Large intestine (tissue), 3 donors: ENCODE results near the gene SLC16A13. TPM values are rescaled to one million over a fixed set of nuclear protein-coding genes. Genes with fewer than 3 reads are reported as not detected.

ENCODE experiments used
- DNase-seq, 2 donors: peaks; one replicate each; pipeline versions ENCODE4 v3.0.0 to v3.0.0-alpha.2; 2013
- H3K27ac ChIP-seq: one replicate; pipeline ENCODE4 v1.5.1; 2013; ENCODE audit warnings: low read length
- H3K27me3 ChIP-seq: 2 replicates; pipeline ENCODE4 v1.6.1; 2013; ENCODE audit warnings: low read length; ENCODE audit not compliant: control insufficient read depth, insufficient read depth
- H3K36me3 ChIP-seq: 2 replicates; pipeline ENCODE4 v1.6.1; 2013; ENCODE audit warnings: low read length; ENCODE audit not compliant: control insufficient read depth, insufficient read depth
- H3K4me1 ChIP-seq: one replicate; pipeline ENCODE4 v1.6.1; 2013; ENCODE audit warnings: low read length; ENCODE audit not compliant: control insufficient read depth, insufficient read depth
- H3K4me3 ChIP-seq: one replicate; pipeline ENCODE4 v1.5.1; 2013; ENCODE audit warnings: low read length
- H3K9me3 ChIP-seq: one replicate; pipeline ENCODE4 v1.6.1; 2013; ENCODE audit warnings: mild to moderate bottlenecking, low read depth, low read length, moderate library complexity; ENCODE audit not compliant: control insufficient read depth
- WGBS: methylation state at CpG from one replicate; pipeline ENCODE4 v1.1.5; 2013; ENCODE audit warnings: low lambda C conversion rate; ENCODE audit not compliant: insufficient coverage; 5-methylcytosine and 5-hydroxymethylcytosine counted together
- polyA plus RNA-seq: library from polyadenylated mRNA; unstranded; fragments of 120-200 nt; gene quantifications from one replicate; pipeline ENCODE4 v1.2.1, GENCODE V29; 2013

Gene SLC16A13
- polyA plus RNA-seq, 1 donor: 16.9 TPM

DNA sequence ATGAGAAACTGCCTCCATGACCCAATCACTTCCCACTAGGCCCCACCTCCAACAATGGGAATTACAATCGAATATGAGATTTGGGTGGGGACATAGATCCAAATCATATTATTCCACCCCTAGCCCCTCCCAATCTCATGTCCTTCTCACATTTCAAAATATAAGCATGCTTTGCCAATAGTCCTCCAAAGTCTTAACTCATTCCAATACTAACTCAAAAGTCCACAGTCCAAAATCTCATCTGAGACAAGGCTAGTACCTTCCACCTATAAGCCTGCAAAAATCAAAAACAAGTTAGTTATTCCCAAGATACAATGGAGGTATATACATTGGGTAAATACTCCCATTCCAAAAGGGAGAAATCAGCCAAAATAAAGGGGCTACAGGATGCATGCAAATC is 31.4 kb downstream of the SLC16A13 start:
- no CpG with 5 or more reads among the region's 1 CpG for WGBS
- Histone ChIP-seq H3K4me1 (no peaks in the 10 kb centered on the region), H3K27me3 (peaks cover 2% of the 10 kb centered on the region), H3K4me3 (no peak overlapping the region), H3K36me3 (no peaks in the 10 kb centered on the region), H3K27ac (no peak overlapping the region), H3K9me3 (peaks cover 3% of the 10 kb centered on the region)
- no peak for DNase-seq

GRCh38 chr17:7068268-7068667 is 32.5 kb downstream of the SLC16A13 start:
- Histone ChIP-seq H3K36me3 (no peaks in the 10 kb centered on the region), H3K9me3 (peaks cover 3% of the 10 kb centered on the region), H3K27me3 (peaks cover 2% of the 10 kb centered on the region), H3K4me1 (no peaks in the 10 kb centered on the region), H3K27ac (no peak overlapping the region), H3K4me3 (no peak overlapping the region)
- DNase-seq: no peak
- 10% methylated on average over 1 of the region's 1 CpG for WGBS

- H3K4me3 ChIP-seq: no peak overlapping the region
- peaks cover 2% of the 10 kb centered on the region for H3K27me3 ChIP-seq
- no peak overlapping the region for H3K27ac ChIP-seq
- no peaks in the 10 kb centered on the region for H3K36me3 ChIP-seq
- WGBS: no CpG with 5 or more reads among the region's 3 CpGs
- no peak for DNase-seq
- no peaks in the 10 kb centered on the region for H3K4me1 ChIP-seq
- H3K9me3 ChIP-seq: peaks cover 3% of the 10 kb centered on the region
Measured at GRCh38 chr17:7070712-7071111, 34.9 kb downstream of the SLC16A13 start.

DNA sequence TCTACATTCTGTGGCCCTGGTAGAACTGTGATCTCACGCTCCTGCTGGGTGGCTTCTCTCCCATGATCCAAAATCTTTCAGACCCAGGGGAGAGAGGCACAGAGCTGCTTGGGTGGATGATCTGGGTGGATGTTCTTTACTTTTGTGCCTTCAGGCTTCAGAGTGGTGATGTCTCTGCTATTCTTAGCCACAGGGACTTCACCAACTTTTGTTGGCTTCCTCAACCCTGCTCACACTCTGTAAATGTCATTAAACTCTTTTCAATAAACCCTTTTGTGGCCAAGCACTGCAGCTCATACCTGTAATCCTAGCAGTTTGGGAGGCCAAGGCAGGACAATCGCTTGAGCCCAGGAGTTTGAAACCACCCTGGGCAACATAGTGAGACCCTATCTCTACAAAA is 36.6 kb downstream of the SLC16A13 start:
- DNase-seq: no peak
- H3K9me3 ChIP-seq: peaks cover 3% of the 10 kb centered on the region
- H3K27me3 ChIP-seq: peaks cover 2% of the 10 kb centered on the region
- H3K27ac ChIP-seq: no peak overlapping the region
- H3K4me3 ChIP-seq: no peak overlapping the region
- H3K4me1 ChIP-seq: no peaks in the 10 kb centered on the region
- no peaks in the 10 kb centered on the region for H3K36me3 ChIP-seq
- WGBS: no CpG with 5 or more reads among the region's 2 CpGs

GRCh38 chr17:7074931-7075330 is 39.1 kb downstream of the SLC16A13 start:
- H3K4me3 ChIP-seq: no peak overlapping the region
- no CpG with 5 or more reads among the region's 14 CpGs for WGBS
- H3K4me1 ChIP-seq: no peaks in the 10 kb centered on the region
- no peaks in the 10 kb centered on the region for H3K36me3 ChIP-seq
- no peak overlapping the region for H3K27ac ChIP-seq
- no peak for DNase-seq
- no peaks in the 10 kb centered on the region for H3K9me3 ChIP-seq
- peaks cover 2% of the 10 kb centered on the region for H3K27me3 ChIP-seq

DNA sequence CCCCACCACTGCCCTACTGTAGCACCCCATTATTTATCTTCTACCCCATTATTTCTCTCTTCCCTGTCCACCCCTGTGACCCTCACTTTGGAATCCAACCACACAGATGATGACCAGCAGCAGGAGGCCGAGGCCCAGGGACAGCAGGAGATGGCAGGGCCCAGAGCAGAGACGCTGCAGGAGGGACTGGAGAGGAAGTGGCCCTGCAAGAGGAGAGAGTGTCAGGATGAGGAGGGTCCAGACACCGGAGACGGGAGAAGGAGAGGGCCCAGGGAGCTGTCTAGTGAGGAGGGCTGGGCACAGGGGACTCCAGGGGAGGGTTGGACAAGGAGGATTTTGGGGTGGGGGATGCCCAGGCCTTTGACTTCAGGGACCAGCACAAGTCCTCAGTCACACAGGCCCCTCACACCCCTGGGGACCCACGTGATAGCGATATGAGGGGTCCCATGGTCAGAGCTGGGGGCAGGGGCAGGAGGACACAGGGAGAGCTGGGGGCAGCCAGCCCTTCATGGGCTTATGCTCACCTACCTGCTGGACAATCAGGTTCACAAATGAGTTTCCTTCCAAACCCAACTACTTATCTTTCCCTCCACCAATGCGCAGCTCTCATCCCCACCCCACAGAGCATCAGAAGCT is 42.2 kb downstream of the SLC16A13 start:
- no CpG with 5 or more reads among the region's 7 CpGs for WGBS
- Histone ChIP-seq H3K4me1 (no peaks in the 10 kb centered on the region), H3K27ac (no peak overlapping the region), H3K36me3 (no peaks in the 10 kb centered on the region), H3K9me3 (no peaks in the 10 kb centered on the region), H3K4me3 (no peak overlapping the region), H3K27me3 (peaks cover 3% of the 10 kb centered on the region)
- DNase-seq: no peak

GRCh38 chr17:7078711-7079110 is 42.9 kb downstream of the SLC16A13 start:
- Histone ChIP-seq H3K9me3 (no peaks in the 10 kb centered on the region), H3K27me3 (peaks cover 3% of the 10 kb centered on the region), H3K36me3 (no peaks in the 10 kb centered on the region), H3K4me1 (no peaks in the 10 kb centered on the region), H3K4me3 (no peak overlapping the region), H3K27ac (no peak overlapping the region)
- whole genome bisulfite sequencing: no CpG with 5 or more reads among the region's 10 CpGs
- DNase-seq: no peak

DNA sequence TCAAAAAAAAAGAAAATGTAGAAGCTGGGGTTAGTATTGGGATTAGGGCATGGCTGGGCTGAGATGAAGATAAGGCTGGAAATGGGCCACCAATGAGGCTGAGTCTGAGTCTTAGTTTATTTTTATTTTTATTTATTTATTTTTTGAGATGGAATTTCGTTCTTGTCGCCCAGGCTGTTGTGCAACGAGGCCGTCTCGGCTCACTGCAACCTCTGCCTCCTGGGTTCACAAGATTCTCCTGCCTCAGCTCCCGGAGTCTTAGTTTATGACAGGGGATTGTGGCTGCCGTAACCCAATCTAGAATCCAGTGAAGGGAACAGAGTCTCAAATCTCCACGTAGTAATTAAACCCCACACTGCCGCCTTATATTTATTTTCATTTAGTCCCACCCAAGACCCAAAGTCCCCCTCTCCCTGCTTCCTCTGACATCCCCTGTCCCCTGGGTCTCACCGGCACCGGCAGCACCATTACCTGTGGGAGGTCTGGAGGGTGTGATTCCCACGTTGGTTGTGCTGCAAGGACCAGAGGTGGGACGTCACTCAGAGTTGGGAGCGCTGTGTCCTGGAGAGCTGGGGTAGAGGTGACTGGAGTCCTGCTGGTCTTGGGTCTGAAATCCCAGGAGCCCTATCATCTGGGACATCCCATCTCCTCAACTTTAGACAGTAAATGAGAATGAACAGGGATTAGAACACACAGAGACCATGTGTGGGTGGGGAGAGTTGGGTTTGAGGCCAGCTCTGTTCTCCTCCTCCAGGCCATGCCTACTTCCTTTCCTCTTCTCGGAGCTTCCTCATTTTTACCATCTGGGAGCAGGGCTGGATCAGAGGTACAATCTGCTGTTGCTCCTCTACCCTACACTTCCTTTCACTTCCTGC is 44.0 kb downstream of the SLC16A13 start, which contains the start of gene CLEC10A:
TSS of gene CLEC10A (minus strand) at position 671 of the 875 bp plus-strand sequence. CDS start 1,439 bp downstream, outside the sequence.
- peaks cover 3% of the 10 kb centered on the region for H3K27me3 ChIP-seq
- H3K27ac ChIP-seq: no peak within 1 kb of the TSS
- no peak within 1 kb of the TSS for H3K4me3 ChIP-seq
- no CpG with 5 or more reads among the region's 15 CpGs for WGBS
- no peaks in the 10 kb centered on the region for H3K36me3 ChIP-seq
- H3K9me3 ChIP-seq: no peaks in the 10 kb centered on the region
- no peak for DNase-seq
- H3K4me1 ChIP-seq: no peaks in the 10 kb centered on the region

DNA sequence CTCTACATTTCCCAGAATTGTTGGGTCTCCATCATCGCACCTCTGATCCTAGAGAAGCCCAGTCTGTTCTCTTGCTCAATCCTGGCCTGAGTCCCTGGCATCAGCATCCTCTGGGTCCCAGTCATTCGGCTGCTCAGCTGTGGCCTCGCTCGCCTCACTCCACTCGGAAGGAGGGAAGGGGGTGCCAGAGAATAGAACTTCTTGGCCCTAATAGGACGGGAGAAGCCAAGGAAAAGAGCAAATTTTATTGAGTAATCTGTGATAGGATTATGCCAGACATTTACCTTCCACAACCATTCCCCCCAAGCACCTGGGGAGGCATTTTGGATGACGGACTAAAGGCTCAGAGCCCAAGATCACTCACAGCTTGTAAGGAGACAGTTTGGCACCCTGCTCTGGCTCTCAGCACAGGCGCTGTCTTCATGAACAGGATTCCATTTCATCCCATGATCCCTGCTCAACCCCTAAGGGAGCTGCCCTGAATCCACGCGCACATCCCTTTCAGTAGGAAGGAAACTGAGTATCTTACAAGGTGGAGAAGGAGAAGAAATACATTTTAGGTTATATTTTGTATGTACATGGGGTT is 44.7 kb downstream of the SLC16A13 start:
- no peak overlapping the region for H3K27ac ChIP-seq
- H3K27me3 ChIP-seq: peaks cover 3% of the 10 kb centered on the region
- WGBS: no CpG with 5 or more reads among the region's 10 CpGs
- no peak overlapping the region for H3K4me3 ChIP-seq
- DNase-seq: no peak
- H3K9me3 ChIP-seq: no peaks in the 10 kb centered on the region
- no peaks in the 10 kb centered on the region for H3K36me3 ChIP-seq
- no peaks in the 10 kb centered on the region for H3K4me1 ChIP-seq

GRCh38 chr17:7081341-7082062 is 45.7 kb downstream of the SLC16A13 start:
- H3K4me3 ChIP-seq: no peak overlapping the region
- peaks cover 3% of the 10 kb centered on the region for H3K27me3 ChIP-seq
- H3K36me3 ChIP-seq: no peaks in the 10 kb centered on the region
- no peaks in the 10 kb centered on the region for H3K4me1 ChIP-seq
- WGBS: no CpG with 5 or more reads among the region's 16 CpGs
- H3K9me3 ChIP-seq: no peaks in the 10 kb centered on the region
- H3K27ac ChIP-seq: no peak overlapping the region
- no peak for DNase-seq
